Left ventricle myocardium inferior (tissue), 1 donor: Measurements from ENCODE around the gene FADD. TPM values are rescaled to one million over a fixed set of nuclear protein-coding genes. Genes with fewer than 3 reads are reported as not detected.

ENCODE experiments used
- DNase-seq: peaks from one replicate; pipeline ENCODE4 v3.0.0-alpha.2; 2020
- H3K27ac ChIP-seq: fragments of 200-600 bp; replicated peaks from 2 replicates; pipeline ENCODE4 v1.8.0; 2021
- H3K27me3 ChIP-seq: fragments of 200-600 bp; 2 replicates; pipeline ENCODE4 v1.8.0; 2021; ENCODE audit warnings: low read depth
- H3K36me3 ChIP-seq: fragments of 200-600 bp; 2 replicates; pipeline ENCODE4 v1.8.0; 2021
- H3K4me1 ChIP-seq: fragments of 200-600 bp; 2 replicates; pipeline ENCODE4 v1.8.0; 2021
- H3K4me3 ChIP-seq: fragments of 200-600 bp; 2 replicates; pipeline ENCODE4 v1.8.0; 2021; ENCODE audit warnings: mild to moderate bottlenecking, moderate library complexity
- H3K9me3 ChIP-seq: fragments of 200-600 bp; replicated peaks from 2 replicates; pipeline ENCODE4 v1.8.0; 2021
- CTCF ChIP-seq: fragments of 200-600 bp; IDR thresholded peaks from 2 replicates; pipeline ENCODE4 v1.8.0; 2021; ENCODE audit warnings: antibody characterized with exemption, mild to moderate bottlenecking, borderline replicate concordance
- intact Hi-C: fragments of 100-400 bp; cut with micrococcal nuclease; formaldehyde crosslinking; loops from one replicate; pipeline ENCODE4 v1.11.0; 2022
- total RNA-seq: library from RNA; stranded (reverse); fragmentation: NEBNext Ultra II Directional; extraction: Animal tissue kit (Norgen Biotek cat#: 25700); gene quantifications from one replicate; pipeline ENCODE4 v1.2.1, GENCODE V29; 2021
- donor health status: DM: no; HTN: yes; CAD: no; lungs with severe emphysema.

Gene FADD
- total RNA-seq, 1 donor from 2014 or later: 10.7 TPM

- no peaks in the 10 kb centered on the region for H3K9me3 ChIP-seq
- H3K27me3 ChIP-seq: peaks cover 31% of the 10 kb centered on the region
- no peak for TF ChIP-seq CTCF
- intact Hi-C loops: no loop called here
- no peaks in the 10 kb centered on the region for H3K36me3 ChIP-seq
- no peak for DNase-seq
- H3K27ac ChIP-seq: no peak overlapping the region
- H3K4me1 ChIP-seq: no peaks in the 10 kb centered on the region
- H3K4me3 ChIP-seq: no peak overlapping the region
These were observed 41.0 kb downstream of the FADD start for GRCh38 chr11:70243912-70244652.

- H3K9me3 ChIP-seq: no peaks in the 10 kb centered on the region
- H3K4me1 ChIP-seq: no peaks in the 10 kb centered on the region
- no peaks in the 10 kb centered on the region for H3K36me3 ChIP-seq
- no peak overlapping the region for H3K27ac ChIP-seq
- TF ChIP-seq CTCF: no peak
- intact Hi-C loops: no loop called here
- H3K27me3 ChIP-seq: peaks cover 31% of the 10 kb centered on the region
- no peak for DNase-seq
- no peak overlapping the region for H3K4me3 ChIP-seq
These were observed 41.6 kb downstream of the FADD start for GRCh38 chr11:70244698-70245097.

- no peak overlapping the region for H3K4me3 ChIP-seq
- no peak for TF ChIP-seq CTCF
- H3K4me1 ChIP-seq: no peaks in the 10 kb centered on the region
- intact Hi-C loops: no loop called here
- DNase-seq: no peak
- peaks cover 20% of the 10 kb centered on the region for H3K27me3 ChIP-seq
- no peak overlapping the region for H3K27ac ChIP-seq
- no peaks in the 10 kb centered on the region for H3K36me3 ChIP-seq
- no peaks in the 10 kb centered on the region for H3K9me3 ChIP-seq
These were observed 43.1 kb downstream of the FADD start for GRCh38 chr11:70246196-70246595.

GRCh38 chr11:70247042-70247709 lies 44.1 kb downstream of the FADD start:
- intact Hi-C loops: no loop called here
- Histone ChIP-seq H3K4me3 (no peak overlapping the region), H3K27ac (no peak overlapping the region), H3K27me3 (peaks cover 15% of the 10 kb centered on the region), H3K9me3 (no peaks in the 10 kb centered on the region), H3K36me3 (no peaks in the 10 kb centered on the region), H3K4me1 (no peaks in the 10 kb centered on the region)
- no peak for TF ChIP-seq CTCF
- DNase-seq: no peak

- no peak for TF ChIP-seq CTCF
- H3K9me3 ChIP-seq: no peaks in the 10 kb centered on the region
These were observed 44.6 kb downstream of the FADD start for GRCh38 chr11:70247710-70248072.

More at GRCh38 chr11:70247710-70248072, 44.6 kb downstream of the FADD start:
- no peak overlapping the region for H3K4me3 ChIP-seq
- intact Hi-C loops: no loop called here
- H3K36me3 ChIP-seq: no peaks in the 10 kb centered on the region
- H3K27ac ChIP-seq: no peak overlapping the region
- peak; percentile 38 for DNase-seq
- no peaks in the 10 kb centered on the region for H3K4me1 ChIP-seq
- H3K27me3 ChIP-seq: peaks cover 10% of the 10 kb centered on the region
